WTC11 (cell line): ENCODE data around the gene ERBB4. TPM values are rescaled to one million over a fixed set of nuclear protein-coding genes. Genes with fewer than 3 reads are reported as not detected.

ENCODE experiments used
- ATAC-seq: fragments of 200-7000 bp; cut with Tn5 transposase; 2 replicates; pipeline ENCODE4 v1.10.0; 2021; ENCODE audit warnings: mild to moderate bottlenecking, moderate library complexity
- CTCF ChIA-PET: fragments of 300-600 bp; sonication (Branson Sonifier 250); formaldehyde crosslinking; loops from one replicate; lab custom pipeline; 2021; ENCODE audit warnings: antibody characterized with exemption; lab: Charles Lee
- POLR2A ChIA-PET: fragments of 350-600 bp; sonication (Branson Sonifier 250); formaldehyde crosslinking; loops from one replicate; lab custom pipeline; 2021; ENCODE audit warnings: antibody characterized with exemption; lab: Charles Lee
- DNase-seq: peaks from one replicate; pipeline ENCODE4 v3.0.0; 2021; ENCODE audit warnings: low spot score
- H3K27ac Mint-ChIP-seq: 2 replicates; pipeline ENCODE4 v1.8.0; 2021; ENCODE audit warnings: mixed read lengths
- H3K27me3 Mint-ChIP-seq: 2 replicates; pipeline ENCODE4 v1.8.0; 2021; ENCODE audit warnings: low read depth, mild to moderate bottlenecking, moderate library complexity, mixed read lengths
- H3K36me3 Mint-ChIP-seq: 2 replicates; pipeline ENCODE4 v1.8.0; 2021; ENCODE audit warnings: mixed read lengths
- H3K4me1 Mint-ChIP-seq: 2 replicates; pipeline ENCODE4 v1.8.0; 2022; ENCODE audit warnings: mixed read lengths
- H3K4me3 Mint-ChIP-seq: 2 replicates; pipeline ENCODE4 v1.8.0; 2021; ENCODE audit warnings: mild to moderate bottlenecking, moderate library complexity, mixed read lengths
- H3K9me3 Mint-ChIP-seq: 2 replicates; pipeline ENCODE4 v1.8.0; 2021; ENCODE audit warnings: mixed read lengths
- ESRRA ChIP-seq: sonication (generic); formaldehyde crosslinking; IDR thresholded peaks from 2 replicates; pipeline ENCODE4 v1.8.1; 2022; ENCODE audit warnings: mild to moderate bottlenecking, missing genetic modification reagents, borderline replicate concordance
- FOXK1 ChIP-seq: sonication (generic); formaldehyde crosslinking; IDR thresholded peaks from 2 replicates; pipeline ENCODE4 v1.8.0; 2022; ENCODE audit warnings: mild to moderate bottlenecking, moderate library complexity, missing genetic modification reagents
- MXD4 ChIP-seq: fragments of 250-450 bp; sonication (Bioruptor Pico); IDR thresholded peaks from 2 replicates; pipeline ENCODE4 v1.8.0; 2021; ENCODE audit warnings: mild to moderate bottlenecking, moderate library complexity, borderline replicate concordance
- MYBL2 ChIP-seq: sonication (generic); formaldehyde crosslinking; IDR thresholded peaks from 2 replicates; pipeline ENCODE4 v1.8.1; 2023; ENCODE audit warnings: mild to moderate bottlenecking, moderate library complexity, missing genetic modification reagents
- NFATC4 ChIP-seq: fragments of 250-450 bp; sonication (Bioruptor Pico); IDR thresholded peaks from 2 replicates; pipeline ENCODE4 v1.9.0; 2021; ENCODE audit warnings: mild to moderate bottlenecking
- NFE2L1 ChIP-seq: sonication (generic); formaldehyde crosslinking; IDR thresholded peaks from 2 replicates; pipeline ENCODE4 v1.8.1; 2023; ENCODE audit warnings: missing genetic modification reagents
- NR1H2 ChIP-seq: sonication (generic); formaldehyde crosslinking; IDR thresholded peaks from 2 replicates; pipeline ENCODE4 v1.9.0; 2021; ENCODE audit warnings: mild to moderate bottlenecking, moderate library complexity, missing genetic modification reagents
- SP1 ChIP-seq: sonication (generic); formaldehyde crosslinking; conservative IDR thresholded peaks from 2 replicates; pipeline ENCODE4 v1.8.1; 2022; ENCODE audit warnings: missing genetic modification reagents
- TEAD1 ChIP-seq: sonication (generic); formaldehyde crosslinking; IDR thresholded peaks from 2 replicates; pipeline ENCODE4 v1.8.0; 2022; ENCODE audit warnings: mild to moderate bottlenecking, missing genetic modification reagents
- TEAD4 ChIP-seq: sonication (generic); formaldehyde crosslinking; IDR thresholded peaks from 2 replicates; pipeline ENCODE4 v1.8.0; 2022; ENCODE audit warnings: mild to moderate bottlenecking, missing genetic modification reagents
- ZNF121 ChIP-seq: sonication (generic); formaldehyde crosslinking; IDR thresholded peaks from 2 replicates; pipeline ENCODE4 v1.8.0; 2023; ENCODE audit warnings: missing genetic modification reagents
- ZNF317 ChIP-seq: sonication (generic); formaldehyde crosslinking; IDR thresholded peaks from 2 replicates; pipeline ENCODE4 v1.8.1; 2023; ENCODE audit warnings: low read depth, mild to moderate bottlenecking, moderate library complexity, missing genetic modification reagents, borderline replicate concordance
- total RNA-seq: library from RNA; stranded (reverse); gene quantifications from 3 replicates; pipeline ENCODE4 v1.2.3, GENCODE V29; 2021
- TF ChIP-seq, protein P1 (sequence below): sonication (generic); formaldehyde crosslinking; IDR thresholded peaks from 2 replicates; pipeline ENCODE4 v1.8.1; 2022; ENCODE audit warnings: mild to moderate bottlenecking, missing genetic modification reagents, moderate library complexity, borderline replicate concordance
- TF ChIP-seq, protein P2 (sequence below): sonication (generic); formaldehyde crosslinking; IDR thresholded peaks from 2 replicates; pipeline ENCODE4 v1.8.0; 2022; ENCODE audit warnings: mild to moderate bottlenecking, missing genetic modification reagents
- TF ChIP-seq, protein P3 (sequence below): sonication (generic); formaldehyde crosslinking; IDR thresholded peaks from 2 replicates; pipeline ENCODE4 v1.8.0; 2022; ENCODE audit warnings: mild to moderate bottlenecking, missing genetic modification reagents
- TF ChIP-seq, protein P4 (sequence below): fragments of 250-450 bp; sonication (Bioruptor Pico); IDR thresholded peaks from 2 replicates; pipeline ENCODE4 v1.9.0; 2021; ENCODE audit warnings: mild to moderate bottlenecking, borderline replicate concordance
- TF ChIP-seq, protein P5 (sequence below): fragments of 250-450 bp; sonication (Bioruptor Pico); IDR thresholded peaks from 2 replicates; pipeline ENCODE4 v1.8.0; 2021; ENCODE audit warnings: mild to moderate bottlenecking
- TF ChIP-seq, protein P6 (sequence below): sonication (generic); formaldehyde crosslinking; IDR thresholded peaks from 2 replicates; pipeline ENCODE4 v1.8.0; 2023; ENCODE audit warnings: missing genetic modification reagents

ERBB4 gene
- total RNA-seq, 1 experiment from 2014 or later = 1.6 TPM

DNA sequence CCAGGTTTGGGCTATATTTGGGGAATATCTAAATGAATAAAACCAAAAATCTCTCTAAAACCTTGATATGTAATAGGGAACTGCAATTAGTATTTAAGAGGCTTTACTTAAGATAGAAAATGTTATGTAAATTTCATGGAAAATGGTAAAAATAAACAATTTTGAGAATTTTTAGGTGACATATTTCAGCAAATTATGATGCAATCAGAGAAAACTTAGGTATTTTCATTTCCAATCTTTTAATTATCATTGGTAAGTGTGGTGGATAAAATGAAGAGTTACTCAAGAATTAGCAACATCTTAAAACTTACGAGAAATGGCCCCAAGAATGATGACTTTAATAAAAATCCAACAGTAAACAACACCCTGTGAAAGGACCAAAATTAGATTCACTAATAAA, 571.4 kb downstream of the ERBB4 start (continued):
- TF ChIP-seq, protein P1, sequence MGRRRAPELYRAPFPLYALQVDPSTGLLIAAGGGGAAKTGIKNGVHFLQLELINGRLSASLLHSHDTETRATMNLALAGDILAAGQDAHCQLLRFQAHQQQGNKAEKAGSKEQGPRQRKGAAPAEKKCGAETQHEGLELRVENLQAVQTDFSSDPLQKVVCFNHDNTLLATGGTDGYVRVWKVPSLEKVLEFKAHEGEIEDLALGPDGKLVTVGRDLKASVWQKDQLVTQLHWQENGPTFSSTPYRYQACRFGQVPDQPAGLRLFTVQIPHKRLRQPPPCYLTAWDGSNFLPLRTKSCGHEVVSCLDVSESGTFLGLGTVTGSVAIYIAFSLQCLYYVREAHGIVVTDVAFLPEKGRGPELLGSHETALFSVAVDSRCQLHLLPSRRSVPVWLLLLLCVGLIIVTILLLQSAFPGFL (CRISPR knock-in tag) = no peak
- TF ChIP-seq ZNF317 (CRISPR knock-in tag) = no peak
- TF ChIP-seq, protein P2, sequence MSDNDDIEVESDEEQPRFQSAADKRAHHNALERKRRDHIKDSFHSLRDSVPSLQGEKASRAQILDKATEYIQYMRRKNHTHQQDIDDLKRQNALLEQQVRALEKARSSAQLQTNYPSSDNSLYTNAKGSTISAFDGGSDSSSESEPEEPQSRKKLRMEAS (CRISPR knock-in tag) = no peak
- no peak for TF ChIP-seq TEAD1
- TF ChIP-seq ESRRA (CRISPR knock-in tag) = no peak

DNA sequence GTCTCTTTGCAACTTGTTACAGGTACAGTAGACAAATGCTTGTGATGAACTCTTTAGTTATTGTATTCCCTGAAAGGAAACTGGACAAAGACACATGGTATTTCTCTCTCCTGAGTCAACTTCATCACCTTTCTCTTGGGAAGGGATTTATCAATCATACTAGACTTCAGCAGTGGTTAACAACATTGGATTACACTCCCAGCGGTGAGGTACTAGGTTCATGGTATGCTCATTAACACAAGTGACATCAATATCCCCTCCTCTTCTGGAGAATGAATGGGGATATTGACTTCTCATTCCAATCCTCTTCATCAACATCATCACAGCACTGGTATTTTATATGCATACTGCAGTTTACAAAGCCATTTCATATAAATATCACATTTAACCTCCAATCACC, 574.6 kb downstream of the ERBB4 start:
- H3K27me3 Mint-ChIP-seq = no peaks in the 10 kb centered on the region
- no peak overlapping the region for H3K27ac Mint-ChIP-seq
- DNase-seq (no peak), ATAC-seq (no peak)
- CTCF ChIA-PET = no interaction called here
- H3K4me3 Mint-ChIP-seq = no peak overlapping the region
- H3K4me1 Mint-ChIP-seq = no peaks in the 10 kb centered on the region
- H3K36me3 Mint-ChIP-seq = no peaks in the 10 kb centered on the region
- no peaks in the 10 kb centered on the region for H3K9me3 Mint-ChIP-seq
- TF ChIP-seq SP1 (CRISPR knock-in tag) (no peak), NR1H2 (CRISPR knock-in tag) (no peak)
- TF ChIP-seq, protein P3, sequence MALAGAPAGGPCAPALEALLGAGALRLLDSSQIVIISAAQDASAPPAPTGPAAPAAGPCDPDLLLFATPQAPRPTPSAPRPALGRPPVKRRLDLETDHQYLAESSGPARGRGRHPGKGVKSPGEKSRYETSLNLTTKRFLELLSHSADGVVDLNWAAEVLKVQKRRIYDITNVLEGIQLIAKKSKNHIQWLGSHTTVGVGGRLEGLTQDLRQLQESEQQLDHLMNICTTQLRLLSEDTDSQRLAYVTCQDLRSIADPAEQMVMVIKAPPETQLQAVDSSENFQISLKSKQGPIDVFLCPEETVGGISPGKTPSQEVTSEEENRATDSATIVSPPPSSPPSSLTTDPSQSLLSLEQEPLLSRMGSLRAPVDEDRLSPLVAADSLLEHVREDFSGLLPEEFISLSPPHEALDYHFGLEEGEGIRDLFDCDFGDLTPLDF (CRISPR knock-in tag) = no peak
- POLR2A ChIA-PET = no interaction called here

DNA sequence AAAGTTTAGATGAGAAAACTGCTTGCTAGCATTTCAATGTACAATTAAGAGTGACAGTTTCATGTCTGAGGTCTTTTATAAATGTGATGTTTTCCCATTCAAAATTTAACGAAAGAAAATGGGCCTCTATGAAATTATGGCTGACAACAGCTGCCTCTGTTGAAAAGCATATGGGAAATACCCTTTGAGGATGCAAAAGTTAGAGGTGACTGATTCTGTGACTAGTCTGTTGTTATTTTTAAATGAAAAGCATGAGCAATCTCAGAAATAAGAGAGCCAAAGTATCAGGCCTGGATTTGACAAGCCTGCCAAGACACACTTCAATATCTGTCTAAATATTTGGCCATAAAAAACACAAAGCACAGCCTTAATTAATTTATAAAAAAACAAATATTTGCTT, 580.8 kb downstream of the ERBB4 start:
- Mint-ChIP-seq H3K4me1 (no peaks in the 10 kb centered on the region), H3K27ac (no peak overlapping the region), H3K9me3 (no peaks in the 10 kb centered on the region), H3K36me3 (no peaks in the 10 kb centered on the region), H3K4me3 (no peak overlapping the region), H3K27me3 (no peaks in the 10 kb centered on the region)
- CTCF ChIA-PET = no interaction called here
- DNase-seq (no peak), ATAC-seq (no peak)
- POLR2A ChIA-PET = no interaction called here
- TF ChIP-seq, protein P4, sequence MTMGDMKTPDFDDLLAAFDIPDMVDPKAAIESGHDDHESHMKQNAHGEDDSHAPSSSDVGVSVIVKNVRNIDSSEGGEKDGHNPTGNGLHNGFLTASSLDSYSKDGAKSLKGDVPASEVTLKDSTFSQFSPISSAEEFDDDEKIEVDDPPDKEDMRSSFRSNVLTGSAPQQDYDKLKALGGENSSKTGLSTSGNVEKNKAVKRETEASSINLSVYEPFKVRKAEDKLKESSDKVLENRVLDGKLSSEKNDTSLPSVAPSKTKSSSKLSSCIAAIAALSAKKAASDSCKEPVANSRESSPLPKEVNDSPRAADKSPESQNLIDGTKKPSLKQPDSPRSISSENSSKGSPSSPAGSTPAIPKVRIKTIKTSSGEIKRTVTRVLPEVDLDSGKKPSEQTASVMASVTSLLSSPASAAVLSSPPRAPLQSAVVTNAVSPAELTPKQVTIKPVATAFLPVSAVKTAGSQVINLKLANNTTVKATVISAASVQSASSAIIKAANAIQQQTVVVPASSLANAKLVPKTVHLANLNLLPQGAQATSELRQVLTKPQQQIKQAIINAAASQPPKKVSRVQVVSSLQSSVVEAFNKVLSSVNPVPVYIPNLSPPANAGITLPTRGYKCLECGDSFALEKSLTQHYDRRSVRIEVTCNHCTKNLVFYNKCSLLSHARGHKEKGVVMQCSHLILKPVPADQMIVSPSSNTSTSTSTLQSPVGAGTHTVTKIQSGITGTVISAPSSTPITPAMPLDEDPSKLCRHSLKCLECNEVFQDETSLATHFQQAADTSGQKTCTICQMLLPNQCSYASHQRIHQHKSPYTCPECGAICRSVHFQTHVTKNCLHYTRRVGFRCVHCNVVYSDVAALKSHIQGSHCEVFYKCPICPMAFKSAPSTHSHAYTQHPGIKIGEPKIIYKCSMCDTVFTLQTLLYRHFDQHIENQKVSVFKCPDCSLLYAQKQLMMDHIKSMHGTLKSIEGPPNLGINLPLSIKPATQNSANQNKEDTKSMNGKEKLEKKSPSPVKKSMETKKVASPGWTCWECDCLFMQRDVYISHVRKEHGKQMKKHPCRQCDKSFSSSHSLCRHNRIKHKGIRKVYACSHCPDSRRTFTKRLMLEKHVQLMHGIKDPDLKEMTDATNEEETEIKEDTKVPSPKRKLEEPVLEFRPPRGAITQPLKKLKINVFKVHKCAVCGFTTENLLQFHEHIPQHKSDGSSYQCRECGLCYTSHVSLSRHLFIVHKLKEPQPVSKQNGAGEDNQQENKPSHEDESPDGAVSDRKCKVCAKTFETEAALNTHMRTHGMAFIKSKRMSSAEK (CRISPR knock-in tag) = no peak
- TF ChIP-seq FOXK1 (CRISPR knock-in tag) (no peak), MXD4 (CRISPR knock-in tag) (no peak)

DNA sequence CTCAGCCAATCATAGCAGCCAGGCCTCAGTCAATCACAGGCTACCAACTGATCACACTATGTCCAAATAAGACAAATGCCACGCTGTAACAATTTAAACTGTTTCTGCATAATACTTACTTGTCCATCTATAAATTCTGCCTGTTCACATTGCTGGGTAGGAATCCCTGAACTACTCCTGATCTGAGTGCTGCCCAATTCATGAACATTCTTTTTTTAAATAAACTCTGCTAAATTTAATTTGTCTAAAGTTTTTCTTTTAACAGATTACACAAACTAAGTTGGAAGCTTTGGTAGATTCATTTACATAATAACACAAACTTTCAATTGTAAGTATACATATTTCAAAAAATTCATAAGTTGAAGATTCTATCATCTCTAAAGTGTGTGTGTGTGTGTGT, 583.0 kb downstream of the ERBB4 start:
- no peak overlapping the region for H3K27ac Mint-ChIP-seq
- H3K9me3 Mint-ChIP-seq = peaks cover 13% of the 10 kb centered on the region
- no peak overlapping the region for H3K4me3 Mint-ChIP-seq
- TF ChIP-seq ZNF121 (CRISPR knock-in tag) (no peak), NFE2L1 (no peak), NFATC4 (CRISPR knock-in tag) (no peak), TEAD4 (no peak), NR1H2 (CRISPR knock-in tag) (no peak), MYBL2 (CRISPR knock-in tag) (no peak)
- TF ChIP-seq, protein P5, sequence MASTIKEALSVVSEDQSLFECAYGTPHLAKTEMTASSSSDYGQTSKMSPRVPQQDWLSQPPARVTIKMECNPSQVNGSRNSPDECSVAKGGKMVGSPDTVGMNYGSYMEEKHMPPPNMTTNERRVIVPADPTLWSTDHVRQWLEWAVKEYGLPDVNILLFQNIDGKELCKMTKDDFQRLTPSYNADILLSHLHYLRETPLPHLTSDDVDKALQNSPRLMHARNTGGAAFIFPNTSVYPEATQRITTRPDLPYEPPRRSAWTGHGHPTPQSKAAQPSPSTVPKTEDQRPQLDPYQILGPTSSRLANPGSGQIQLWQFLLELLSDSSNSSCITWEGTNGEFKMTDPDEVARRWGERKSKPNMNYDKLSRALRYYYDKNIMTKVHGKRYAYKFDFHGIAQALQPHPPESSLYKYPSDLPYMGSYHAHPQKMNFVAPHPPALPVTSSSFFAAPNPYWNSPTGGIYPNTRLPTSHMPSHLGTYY = no peak
- TF ChIP-seq, protein P6, sequence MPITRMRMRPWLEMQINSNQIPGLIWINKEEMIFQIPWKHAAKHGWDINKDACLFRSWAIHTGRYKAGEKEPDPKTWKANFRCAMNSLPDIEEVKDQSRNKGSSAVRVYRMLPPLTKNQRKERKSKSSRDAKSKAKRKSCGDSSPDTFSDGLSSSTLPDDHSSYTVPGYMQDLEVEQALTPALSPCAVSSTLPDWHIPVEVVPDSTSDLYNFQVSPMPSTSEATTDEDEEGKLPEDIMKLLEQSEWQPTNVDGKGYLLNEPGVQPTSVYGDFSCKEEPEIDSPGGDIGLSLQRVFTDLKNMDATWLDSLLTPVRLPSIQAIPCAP (CRISPR knock-in tag) = no peak
- CTCF ChIA-PET = no interaction called here
- no peaks in the 10 kb centered on the region for H3K27me3 Mint-ChIP-seq
- ATAC-seq = no peak
- POLR2A ChIA-PET = no interaction called here
- H3K4me1 Mint-ChIP-seq = no peaks in the 10 kb centered on the region
- H3K36me3 Mint-ChIP-seq = 0 out of 2 replicates have a peak, but pooled peaks cover 2% of the 10 kb centered on the region
- DNase-seq = no peak
